ENCODE data around the gene GCHFR.

The GCHFR gene

DNA sequence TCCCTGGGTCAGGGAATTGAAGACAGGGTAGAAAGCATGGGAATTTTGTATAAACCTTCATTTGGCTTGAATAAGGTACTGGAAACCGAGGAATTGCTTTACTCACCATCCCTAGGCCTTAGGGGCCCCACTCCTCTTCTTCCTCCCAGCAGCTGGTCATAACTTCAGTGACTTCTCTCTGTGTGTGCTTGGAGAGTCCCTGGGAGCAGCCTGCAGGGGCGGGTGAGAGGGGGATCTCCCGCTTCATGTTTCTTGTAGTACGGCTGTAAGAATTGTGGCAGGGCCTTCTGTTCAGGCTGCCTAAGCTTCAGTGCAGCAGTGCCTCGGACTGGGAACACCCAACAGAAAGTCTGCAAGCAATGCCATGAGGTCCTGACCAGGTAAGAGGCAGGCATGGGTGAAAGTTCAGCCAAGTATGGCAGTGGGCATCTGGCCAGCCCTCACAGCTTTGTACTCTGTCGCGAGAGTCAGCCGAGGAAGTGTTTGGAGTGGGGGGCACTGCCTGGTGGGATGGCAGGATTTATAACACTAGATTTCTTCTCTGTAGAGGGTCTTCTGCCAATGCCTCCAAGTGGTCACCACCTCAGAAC is 45.1 kb downstream of the GCHFR start:
- no peak for DNase-seq (ENCODE audit: low read depth in 2 of 2, low spot score in 1 of 2)

GRCh38 chr15:40812721-40813425 is 49.0 kb downstream of the GCHFR start:
- DNase-seq (ENCODE audit: low read depth in 2 of 2, low spot score in 1 of 2): no peak

GRCh38 chr15:40815042-40815698 is 51.3 kb downstream of the GCHFR start:
- DNase-seq (ENCODE audit: low read depth in 2 of 2, low spot score in 1 of 2): no peak

Measured in stimulated activated CD8-positive, alpha-beta memory T cell treated with anti-CD3 and anti-CD28 coated beads, Interleukin-4, amount 100 ng/mL, for 1 hour (primary cell).